Heart left ventricle (tissue), 16 donors: Measurements from ENCODE around the gene TRIM41. TPM values are rescaled to one million over a fixed set of nuclear protein-coding genes. Genes with fewer than 3 reads are reported as not detected.

Experiments
- ATAC-seq, 4 donors: fragments of 200-7000 bp; cut with Tn5 transposase; one replicate each; pipeline ENCODE4 v1.9.1; 2020 to 2022; ENCODE audit warnings: moderate library complexity in 4 of 4, mild to moderate bottlenecking in 3 of 4, moderate number of reproducible peaks in 1 of 4
- DNase-seq, 5 donors: peaks; one replicate each; pipeline ENCODE4 v3.0.0-alpha.2; 2020
- H3K27ac ChIP-seq, 12 donors: fragments of 200-600 bp; sonication (generic) in 4 of 12; one replicate each; pipeline versions ENCODE4 v1.5.0 to v1.8.0; 2016 to 2022; ENCODE audit warnings: mild to moderate bottlenecking in 2 of 12
- H3K27me3 ChIP-seq, 9 donors: fragments of 200-600 bp; sonication (generic) in 2 of 9; one replicate each; pipeline versions ENCODE4 v1.5.1 to v1.8.0; 2016 to 2022; ENCODE audit warnings: mild to moderate bottlenecking in 3 of 9
- H3K36me3 ChIP-seq, 9 donors: fragments of 200-600 bp; sonication (generic) in 2 of 9; one replicate each; pipeline versions ENCODE4 v1.5.0 to v1.8.0; 2018 to 2022; ENCODE audit warnings: mild to moderate bottlenecking in 2 of 9
- H3K4me1 ChIP-seq, 12 donors: fragments of 200-600 bp; sonication (generic) in 4 of 12; one replicate each; pipeline versions ENCODE4 v1.5.0 to v1.8.0; 2016 to 2022; ENCODE audit warnings: mild to moderate bottlenecking in 3 of 12
- H3K4me3 ChIP-seq, 12 donors: fragments of 200-600 bp; sonication (generic) in 4 of 12; one replicate each; pipeline versions ENCODE4 v1.5.0 to v1.8.0; 2017 to 2022; ENCODE audit warnings: mild to moderate bottlenecking in 9 of 12, moderate library complexity in 4 of 12
- H3K9me3 ChIP-seq, 12 donors: fragments of 200-600 bp; sonication (generic) in 4 of 12; one replicate each; pipeline versions ENCODE4 v1.5.0 to v1.8.0; 2016 to 2022; ENCODE audit warnings: mild to moderate bottlenecking in 1 of 12
- POLR2A ChIP-seq, 2 donors: fragments of 450-650 bp; IDR thresholded peaks; one replicate each; pipeline ENCODE4 v1.6.1; 2017; ENCODE audit warnings: antibody characterized with exemption in 2 of 2, mild to moderate bottlenecking in 2 of 2, moderate library complexity in 2 of 2
- WGBS, 4 donors: extraction: QIAGEN DNeasy Blood & Tissue Kit in 2 of 4; methylation state at CpG; one replicate each; pipeline versions ENCODE4 v1.1.5 to v1.1.7; 2013 to 2018; 5-methylcytosine and 5-hydroxymethylcytosine counted together
- intact Hi-C, 10 donors: fragments of 100-400 bp; cut with DNase I; formaldehyde crosslinking; loops; one replicate each; pipeline versions ENCODE4 v1.11.1 to v1.14.2; 2022
- polyA plus RNA-seq, 2 donors: library from polyadenylated mRNA; stranded (reverse); fragments of 200-250 nt; gene quantifications; one replicate each; pipeline ENCODE4 v1.2.3, GENCODE V29; 2013
- total RNA-seq, 9 donors: library from RNA; depleted of rRNA in 2 of 9; stranded (reverse); fragments of >200 nt in 2 of 9; fragmentation: NEBNext Ultra II Directional in 3 of 9; extraction: Animal tissue kit (Norgen Biotek cat#: 25700) in 3 of 9; gene quantifications; one replicate each; pipeline versions ENCODE4 v1.1.0 to v1.2.4, GENCODE V29; 2016 to 2023
- TF ChIP-seq, protein P1 (sequence below), 12 donors: fragments of 200-600 bp; sonication (generic) in 4 of 12; IDR thresholded peaks; one replicate each; pipeline versions ENCODE4 v1.5.0 to v1.8.0; 2018 to 2022; ENCODE audit warnings: antibody characterized with exemption in 12 of 12, mild to moderate bottlenecking in 5 of 12
- donor health status: ischemic (EF 13 %, LVEDD 7.1; RV severe dilation, severe dysfunction).
- donor health status: healthy with polysubstance abuse.
- donor health status: DM: no; HTN: yes; CAD: no.
- donor health status: DM: no; HTN: no; CAD: no.
- donor health status: ischemic (EF 25% LVEDD 6.9; RV normal size, moderate dysfunction).
- donor health status: ischemic (EF 25% LVEDD 5.7; RV mildly dilated, moderate dysfunction).
- donor health status: healthy.
- donor health status: DM: yes; HTN: yes; CAD: no.
- donor health status: ischemic (EF 35%, LVEDD 5.7; RV mildly dilated, moderate dysfunction).
- donor health status: nonischemic (EF 11% LVEDD 7.7; RV severe dilation, severe dysfunction).
- donor health status: DM: yes; HTN: yes; CAD: no.
- donor health status: PGD.
- donor health status: ischemic (EF 29% LVEDD 5.4; RV normal size, mild dysfunction).
- donor health status: nonischemic (EF 23%, LVEDD 6.1; RV moderate dilation, normal function).

Gene TRIM41
- total and polyA plus RNA-seq, 11 donors: 12.3 to 27.3 (median 22.4) TPM

- no peak overlapping the region for H3K27ac ChIP-seq
- intact Hi-C loops: loop anchor here in 3 of 10 donors (1.0 to 5.0 kb wide), 2 partner anchors 13 to 69 kb away; partner anchors contain the start of gene TRIM52 (in 2 of the 3)
- DNase-seq (peak in 1 of 5 donors; percentile 3), ATAC-seq (no peak)
- peaks cover 0 to 6% (median 0%) of the 10 kb centered on the region in 9 donors for H3K36me3 ChIP-seq
- no peak overlapping the region for H3K4me3 ChIP-seq
- WGBS, 4 donors: 51 to 96% (median 92%) methylated on average over 2 of the region's 2 CpGs
- H3K4me1 ChIP-seq: peaks cover 0 to 33% (median 12%) of the 10 kb centered on the region in 12 donors
- H3K27me3 ChIP-seq: no peaks in the 10 kb centered on the region
- no peak for TF ChIP-seq POLR2A (IDR thresholded peaks at IDR 0.05)
- TF ChIP-seq, protein P1, sequence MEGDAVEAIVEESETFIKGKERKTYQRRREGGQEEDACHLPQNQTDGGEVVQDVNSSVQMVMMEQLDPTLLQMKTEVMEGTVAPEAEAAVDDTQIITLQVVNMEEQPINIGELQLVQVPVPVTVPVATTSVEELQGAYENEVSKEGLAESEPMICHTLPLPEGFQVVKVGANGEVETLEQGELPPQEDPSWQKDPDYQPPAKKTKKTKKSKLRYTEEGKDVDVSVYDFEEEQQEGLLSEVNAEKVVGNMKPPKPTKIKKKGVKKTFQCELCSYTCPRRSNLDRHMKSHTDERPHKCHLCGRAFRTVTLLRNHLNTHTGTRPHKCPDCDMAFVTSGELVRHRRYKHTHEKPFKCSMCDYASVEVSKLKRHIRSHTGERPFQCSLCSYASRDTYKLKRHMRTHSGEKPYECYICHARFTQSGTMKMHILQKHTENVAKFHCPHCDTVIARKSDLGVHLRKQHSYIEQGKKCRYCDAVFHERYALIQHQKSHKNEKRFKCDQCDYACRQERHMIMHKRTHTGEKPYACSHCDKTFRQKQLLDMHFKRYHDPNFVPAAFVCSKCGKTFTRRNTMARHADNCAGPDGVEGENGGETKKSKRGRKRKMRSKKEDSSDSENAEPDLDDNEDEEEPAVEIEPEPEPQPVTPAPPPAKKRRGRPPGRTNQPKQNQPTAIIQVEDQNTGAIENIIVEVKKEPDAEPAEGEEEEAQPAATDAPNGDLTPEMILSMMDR (IDR thresholded peaks at IDR 0.05): no peak
- no peaks in the 10 kb centered on the region for H3K9me3 ChIP-seq
Measured at GRCh38 chr5:181193656-181194055, 29.4 kb upstream of the TRIM41 start.

- Histone ChIP-seq H3K27ac (peak overlapping the region in 2 of 12 donors; percentile 10 to 23), H3K27me3 (no peaks in the 10 kb centered on the region), H3K4me3 (no peak overlapping the region), H3K9me3 (no peaks in the 10 kb centered on the region), H3K4me1 (peaks cover 0 to 33% (median 12%) of the 10 kb centered on the region in 12 donors), H3K36me3 (peaks cover 0 to 6% (median 0%) of the 10 kb centered on the region in 9 donors)
- WGBS, 4 donors: 60 to 64% (median 63%) methylated on average over 20 to 21 of the region's 21 CpGs
- DNase-seq (peak in 4 of 5 donors; percentile 47 to 74 (median 60)), ATAC-seq (no peak)
- TF ChIP-seq POLR2A (IDR thresholded peaks at IDR 0.05): no peak
- TF ChIP-seq, protein P1 (IDR thresholded peaks at IDR 0.05): no peak
- intact Hi-C loops: loop anchor here in 2 of 10 donors (5.0 kb wide), 1 partner anchor 68 kb away; the partner anchor contains the start of gene TRIM52 (in 2 of the 2)
Measured at GRCh38 chr5:181194489-181195248, 28.4 kb upstream of the TRIM41 start.

DNA sequence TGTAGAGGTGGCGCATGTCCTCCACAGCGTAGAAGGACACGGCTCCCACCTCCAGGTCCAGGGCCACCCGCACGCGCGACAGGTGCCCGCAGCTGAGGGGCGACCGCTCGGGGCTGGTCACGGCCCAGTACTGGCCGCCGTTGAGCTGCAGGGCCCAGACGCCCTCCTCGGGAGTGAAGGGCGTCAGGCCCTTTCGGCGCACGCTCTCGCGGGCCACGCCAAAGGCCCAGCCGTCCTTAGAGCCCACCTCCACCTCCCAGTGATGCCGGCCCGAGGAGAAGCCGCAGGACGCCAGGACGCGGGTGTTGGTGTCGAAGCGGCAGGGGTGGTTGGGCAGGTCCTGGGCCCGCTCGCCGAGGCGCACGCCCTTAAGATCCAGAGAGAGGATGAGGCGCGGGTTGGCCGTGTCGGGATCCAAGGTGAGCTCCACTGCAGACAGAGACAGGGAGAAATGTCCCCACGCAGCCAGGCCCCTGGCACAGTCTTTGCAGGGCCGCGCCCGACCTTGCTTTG lies 27.8 kb upstream of the TRIM41 start:
- intact Hi-C loops: no loop called here
- Histone ChIP-seq H3K4me3 (no peak overlapping the region), H3K36me3 (peaks cover 0 to 6% (median 0%) of the 10 kb centered on the region in 9 donors), H3K27ac (no peak overlapping the region), H3K9me3 (no peaks in the 10 kb centered on the region), H3K27me3 (no peaks in the 10 kb centered on the region), H3K4me1 (peaks cover 0 to 30% (median 12%) of the 10 kb centered on the region in 12 donors)
- TF ChIP-seq POLR2A (IDR thresholded peaks at IDR 0.05): no peak
- TF ChIP-seq, protein P1 (IDR thresholded peaks at IDR 0.05): no peak
- WGBS, 4 donors: 81 to 84% (median 84%) methylated on average over 26 to 45 of the region's 45 CpGs
- no peak for DNase-seq
- ATAC-seq: no peak

GRCh38 chr5:181197326-181197951 lies 25.6 kb upstream of the TRIM41 start:
- WGBS, 4 donors: 69 to 83% (median 76%) methylated on average over 8 of the region's 8 CpGs
- H3K36me3 ChIP-seq: peaks cover 0 to 6% (median 0%) of the 10 kb centered on the region in 9 donors
- DNase-seq (peak in 1 of 5 donors; percentile 43), ATAC-seq (no peak)
- no peaks in the 10 kb centered on the region for H3K9me3 ChIP-seq
- no peaks in the 10 kb centered on the region for H3K27me3 ChIP-seq
- H3K4me3 ChIP-seq: no peak overlapping the region
- TF ChIP-seq POLR2A (IDR thresholded peaks at IDR 0.05): no peak
- TF ChIP-seq, protein P1 (IDR thresholded peaks at IDR 0.05): no peak
- intact Hi-C loops: no loop called here
- H3K27ac ChIP-seq: no peak overlapping the region
- H3K4me1 ChIP-seq: peaks cover 0 to 22% (median 9%) of the 10 kb centered on the region in 12 donors
